ENCODE measurements around the gene MMAB. TPM values are rescaled to one million over a fixed set of nuclear protein-coding genes. Genes with fewer than 3 reads are reported as not detected.

Gene MMAB
- polyA plus RNA-seq, 2 of the 4 experiments (the other 2 are of a cell fraction): 26.1 to 36.8 TPM

DNA sequence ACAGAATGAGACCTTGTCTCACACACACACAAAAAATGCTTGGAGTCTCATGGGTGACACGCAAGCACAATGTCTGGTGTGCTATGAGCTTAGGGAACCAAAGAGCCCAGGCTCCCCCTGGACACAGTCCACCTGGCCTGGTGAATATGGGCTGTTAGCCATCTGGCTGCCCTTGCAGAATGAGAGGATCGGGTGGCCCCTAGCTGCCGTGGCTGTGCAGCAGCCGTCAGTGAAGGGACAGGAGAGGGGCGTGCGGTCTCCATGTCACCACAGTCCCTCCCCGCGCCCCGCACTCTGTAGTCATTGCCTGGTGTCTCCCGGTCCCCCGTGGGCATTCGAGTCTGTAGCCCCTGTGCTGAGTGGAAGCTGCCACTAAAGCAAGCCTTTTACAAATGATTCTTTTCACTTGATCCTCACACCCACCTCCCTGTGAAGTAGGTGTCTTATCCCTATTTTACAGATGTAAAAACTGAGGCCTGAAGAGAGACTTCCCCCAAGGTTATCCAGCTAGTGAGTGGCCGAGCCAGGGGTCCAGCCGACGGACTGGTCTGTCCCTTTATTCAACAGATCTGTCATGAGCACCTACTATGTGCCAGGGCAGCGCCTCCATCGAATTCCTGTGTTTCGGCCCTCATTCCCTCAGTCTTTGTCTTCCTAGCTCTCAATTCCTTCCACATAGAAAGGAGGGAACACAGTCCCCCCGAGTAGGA lies 19.0 kb upstream of the MMAB start:
- FAIRE-seq: no peak
- CTCF ChIA-PET: interaction anchor here (0.6 to 10.4 kb wide), 9 partner anchors 7 to 445 kb away, joined by 3 to 123 read pairs (median 3); no protein-coding TSS in a partner anchor

DNA sequence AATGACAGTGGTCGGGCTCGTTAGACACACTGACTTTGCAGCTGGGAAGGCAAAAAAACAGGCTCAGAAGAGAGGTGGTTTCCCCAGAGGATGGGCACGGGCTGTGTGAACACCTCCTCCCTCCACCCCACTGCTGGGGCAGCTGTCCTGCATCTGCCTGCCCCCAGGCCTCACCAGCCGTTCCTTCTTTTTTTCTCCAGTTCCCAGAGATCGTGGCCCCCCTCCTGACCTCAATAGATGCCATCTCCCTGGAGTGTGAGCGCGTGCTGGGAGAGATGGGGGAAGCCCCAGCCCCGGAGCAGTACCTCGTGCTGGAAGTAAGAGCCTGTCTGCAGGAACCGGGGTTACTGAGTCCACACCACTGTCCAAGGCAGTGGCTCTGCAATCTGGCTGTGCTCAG lies 17.7 kb upstream of the MMAB start:
- no peak for TF ChIP-seq CHD2 (IDR thresholded peaks at IDR 0.05; ENCODE audit: low read length, partially characterized antibody)
- no peak for TF ChIP-seq EHMT2 (IDR thresholded peaks at IDR 0.05; ENCODE audit: low read depth)
- TF ChIP-seq, protein P1, sequence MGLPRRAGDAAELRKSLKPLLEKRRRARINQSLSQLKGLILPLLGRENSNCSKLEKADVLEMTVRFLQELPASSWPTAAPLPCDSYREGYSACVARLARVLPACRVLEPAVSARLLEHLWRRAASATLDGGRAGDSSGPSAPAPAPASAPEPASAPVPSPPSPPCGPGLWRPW (IDR thresholded peaks at IDR 0.05): no peak
- no peak for TF ChIP-seq EHF (CRISPR knock-in tag; IDR thresholded peaks at IDR 0.05)
- no peak for TF ChIP-seq MAZ (IDR thresholded peaks at IDR 0.05; ENCODE audit: borderline replicate concordance, low read depth, low read length)
- TF ChIP-seq ZSCAN20 (CRISPR knock-in tag; IDR thresholded peaks at IDR 0.05): no peak
- TF ChIP-seq CBX8 (IDR thresholded peaks at IDR 0.05): no peak
- no peak for TF ChIP-seq GATA3 (IDR thresholded peaks at IDR 0.05; ENCODE audit: borderline replicate concordance)
- TF ChIP-seq RNF2 (IDR thresholded peaks at IDR 0.05; ENCODE audit: borderline replicate concordance, low read depth): no peak
- TF ChIP-seq CBX2 (IDR thresholded peaks at IDR 0.05; ENCODE audit: borderline replicate concordance, low read depth): no peak
- TF ChIP-seq ZC3H11A (IDR thresholded peaks at IDR 0.05): no peak
- TF ChIP-seq SREBF2 (IDR thresholded peaks at IDR 0.05): no peak
- no peak for TF ChIP-seq KDM5A (IDR thresholded peaks at IDR 0.05)
- TF ChIP-seq POLR2A (IDR thresholded peaks at IDR 0.05; ENCODE audit: low read length): no peak
- no peak for TF ChIP-seq MYC (IDR thresholded peaks at IDR 0.05; ENCODE audit: borderline replicate concordance, low read length)
- TF ChIP-seq, protein P2, sequence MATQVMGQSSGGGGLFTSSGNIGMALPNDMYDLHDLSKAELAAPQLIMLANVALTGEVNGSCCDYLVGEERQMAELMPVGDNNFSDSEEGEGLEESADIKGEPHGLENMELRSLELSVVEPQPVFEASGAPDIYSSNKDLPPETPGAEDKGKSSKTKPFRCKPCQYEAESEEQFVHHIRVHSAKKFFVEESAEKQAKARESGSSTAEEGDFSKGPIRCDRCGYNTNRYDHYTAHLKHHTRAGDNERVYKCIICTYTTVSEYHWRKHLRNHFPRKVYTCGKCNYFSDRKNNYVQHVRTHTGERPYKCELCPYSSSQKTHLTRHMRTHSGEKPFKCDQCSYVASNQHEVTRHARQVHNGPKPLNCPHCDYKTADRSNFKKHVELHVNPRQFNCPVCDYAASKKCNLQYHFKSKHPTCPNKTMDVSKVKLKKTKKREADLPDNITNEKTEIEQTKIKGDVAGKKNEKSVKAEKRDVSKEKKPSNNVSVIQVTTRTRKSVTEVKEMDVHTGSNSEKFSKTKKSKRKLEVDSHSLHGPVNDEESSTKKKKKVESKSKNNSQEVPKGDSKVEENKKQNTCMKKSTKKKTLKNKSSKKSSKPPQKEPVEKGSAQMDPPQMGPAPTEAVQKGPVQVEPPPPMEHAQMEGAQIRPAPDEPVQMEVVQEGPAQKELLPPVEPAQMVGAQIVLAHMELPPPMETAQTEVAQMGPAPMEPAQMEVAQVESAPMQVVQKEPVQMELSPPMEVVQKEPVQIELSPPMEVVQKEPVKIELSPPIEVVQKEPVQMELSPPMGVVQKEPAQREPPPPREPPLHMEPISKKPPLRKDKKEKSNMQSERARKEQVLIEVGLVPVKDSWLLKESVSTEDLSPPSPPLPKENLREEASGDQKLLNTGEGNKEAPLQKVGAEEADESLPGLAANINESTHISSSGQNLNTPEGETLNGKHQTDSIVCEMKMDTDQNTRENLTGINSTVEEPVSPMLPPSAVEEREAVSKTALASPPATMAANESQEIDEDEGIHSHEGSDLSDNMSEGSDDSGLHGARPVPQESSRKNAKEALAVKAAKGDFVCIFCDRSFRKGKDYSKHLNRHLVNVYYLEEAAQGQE (IDR thresholded peaks at IDR 0.05): no peak
- TF ChIP-seq JUN (IDR thresholded peaks at IDR 0.05): no peak
- ChIA-PET POLR2A (no interaction called here), CTCF (interaction anchor here (0.8 to 10.4 kb wide), 6 partner anchors 6 to 183 kb away, joined by 3 to 123 read pairs (median 4); no protein-coding TSS in a partner anchor)
- Histone ChIP-seq H3K4me3 (no peak overlapping the region), H3K4me1 (peaks cover 9% of the 10 kb centered on the region; the same call in 2 of the 3 replicates), H3K9me3 (no peaks in the 10 kb centered on the region), H3K4me2 (no peak overlapping the region), H3K27ac (no peak overlapping the region)
- ATAC-seq (no peak), FAIRE-seq (no peak), DNase-seq (ENCODE audit: low read depth in 1 of 2, low spot score in 1 of 2) (no peak)
- 73% methylated on average over 10 of the region's 10 CpGs for WGBS (ENCODE audit: missing lambda C conversion rate)

More for the DNA sequence above, 19.0 kb upstream of the MMAB start:
- H3K9me3 ChIP-seq: no peaks in the 10 kb centered on the region
- H3K4me2 ChIP-seq: no peak overlapping the region
- DNase-seq (ENCODE audit: low read depth in 1 of 2, low spot score in 1 of 2): no peak
- POLR2A ChIA-PET: no interaction called here
- ATAC-seq: no peak
- TF ChIP-seq MAZ (IDR thresholded peaks at IDR 0.05; ENCODE audit: borderline replicate concordance, low read depth, low read length) (no peak), POLR2AphosphoS2 (conservative IDR thresholded peaks at IDR 0.05; ENCODE audit: low read length) (no peak), NPAS2 (CRISPR knock-in tag; IDR thresholded peaks at IDR 0.05; ENCODE audit: borderline replicate concordance) (no peak), SMC3 (IDR thresholded peaks at IDR 0.05) (no peak), HOXA7 (CRISPR knock-in tag; IDR thresholded peaks at IDR 0.05) (no peak), CHD2 (IDR thresholded peaks at IDR 0.05; ENCODE audit: low read length, partially characterized antibody) (no peak), CHD4 (IDR thresholded peaks at IDR 0.05; ENCODE audit: borderline replicate concordance) (no peak), EHMT2 (IDR thresholded peaks at IDR 0.05; ENCODE audit: low read depth) (no peak), CBX2 (IDR thresholded peaks at IDR 0.05; ENCODE audit: borderline replicate concordance, low read depth) (no peak), BHLHE40 (IDR thresholded peaks at IDR 0.05; ENCODE audit: low read depth, low read length) (no peak), TFCP2L1 (CRISPR knock-in tag; IDR thresholded peaks at IDR 0.05) (no peak), JUNB (IDR thresholded peaks at IDR 0.05) (no peak), CEBPB (IDR thresholded peaks at IDR 0.05) (no peak)
- TF ChIP-seq, protein P3, sequence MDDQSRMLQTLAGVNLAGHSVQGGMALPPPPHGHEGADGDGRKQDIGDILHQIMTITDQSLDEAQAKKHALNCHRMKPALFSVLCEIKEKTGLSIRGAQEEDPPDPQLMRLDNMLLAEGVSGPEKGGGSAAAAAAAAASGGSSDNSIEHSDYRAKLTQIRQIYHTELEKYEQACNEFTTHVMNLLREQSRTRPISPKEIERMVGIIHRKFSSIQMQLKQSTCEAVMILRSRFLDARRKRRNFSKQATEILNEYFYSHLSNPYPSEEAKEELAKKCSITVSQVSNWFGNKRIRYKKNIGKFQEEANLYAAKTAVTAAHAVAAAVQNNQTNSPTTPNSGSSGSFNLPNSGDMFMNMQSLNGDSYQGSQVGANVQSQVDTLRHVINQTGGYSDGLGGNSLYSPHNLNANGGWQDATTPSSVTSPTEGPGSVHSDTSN (IDR thresholded peaks at IDR 0.05): no peak
- TF ChIP-seq, protein P4, sequence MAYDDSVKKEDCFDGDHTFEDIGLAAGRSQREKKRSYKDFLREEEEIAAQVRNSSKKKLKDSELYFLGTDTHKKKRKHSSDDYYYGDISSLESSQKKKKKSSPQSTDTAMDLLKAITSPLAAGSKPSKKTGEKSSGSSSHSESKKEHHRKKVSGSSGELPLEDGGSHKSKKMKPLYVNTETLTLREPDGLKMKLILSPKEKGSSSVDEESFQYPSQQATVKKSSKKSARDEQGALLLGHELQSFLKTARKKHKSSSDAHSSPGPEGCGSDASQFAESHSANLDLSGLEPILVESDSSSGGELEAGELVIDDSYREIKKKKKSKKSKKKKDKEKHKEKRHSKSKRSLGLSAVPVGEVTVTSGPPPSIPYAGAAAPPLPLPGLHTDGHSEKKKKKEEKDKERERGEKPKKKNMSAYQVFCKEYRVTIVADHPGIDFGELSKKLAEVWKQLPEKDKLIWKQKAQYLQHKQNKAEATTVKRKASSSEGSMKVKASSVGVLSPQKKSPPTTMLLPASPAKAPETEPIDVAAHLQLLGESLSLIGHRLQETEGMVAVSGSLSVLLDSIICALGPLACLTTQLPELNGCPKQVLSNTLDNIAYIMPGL (CRISPR knock-in tag; IDR thresholded peaks at IDR 0.05; ENCODE audit: borderline replicate concordance): no peak
- TF ChIP-seq, protein P5, sequence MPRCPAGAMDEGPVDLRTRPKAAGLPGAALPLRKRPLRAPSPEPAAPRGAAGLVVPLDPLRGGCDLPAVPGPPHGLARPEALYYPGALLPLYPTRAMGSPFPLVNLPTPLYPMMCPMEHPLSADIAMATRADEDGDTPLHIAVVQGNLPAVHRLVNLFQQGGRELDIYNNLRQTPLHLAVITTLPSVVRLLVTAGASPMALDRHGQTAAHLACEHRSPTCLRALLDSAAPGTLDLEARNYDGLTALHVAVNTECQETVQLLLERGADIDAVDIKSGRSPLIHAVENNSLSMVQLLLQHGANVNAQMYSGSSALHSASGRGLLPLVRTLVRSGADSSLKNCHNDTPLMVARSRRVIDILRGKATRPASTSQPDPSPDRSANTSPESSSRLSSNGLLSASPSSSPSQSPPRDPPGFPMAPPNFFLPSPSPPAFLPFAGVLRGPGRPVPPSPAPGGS (IDR thresholded peaks at IDR 0.05): no peak
- TF ChIP-seq, protein P6, sequence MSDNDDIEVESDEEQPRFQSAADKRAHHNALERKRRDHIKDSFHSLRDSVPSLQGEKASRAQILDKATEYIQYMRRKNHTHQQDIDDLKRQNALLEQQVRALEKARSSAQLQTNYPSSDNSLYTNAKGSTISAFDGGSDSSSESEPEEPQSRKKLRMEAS (IDR thresholded peaks at IDR 0.05): no peak
- no peaks in the 10 kb centered on the region for H3K4me1 ChIP-seq
- H3K27ac ChIP-seq: no peak overlapping the region
- no peak overlapping the region for H3K4me3 ChIP-seq
- 91% methylated on average over 19 of the region's 19 CpGs for WGBS (ENCODE audit: missing lambda C conversion rate)
